ENCODE results near the gene C13orf46. TPM values are rescaled to one million over a fixed set of nuclear protein-coding genes. Genes with fewer than 3 reads are reported as not detected.

C13orf46 gene
- total RNA-seq, 1 experiment from 2014 or later, result 0.33 TPM

GRCh38 chr13:113939129-113939943, 34.5 kb downstream of the C13orf46 start:
- peaks cover 25% of the 10 kb centered on the region for H3K27me3 Mint-ChIP-seq (ENCODE audit: unreplicated experiment)
- intact Hi-C loops (cut with micrococcal nuclease; ENCODE audit: unreplicated experiment), result no loop called here
- CTCF ChIA-PET, result no interaction called here
- BruUV-seq (replicated peaks), result no TSS peak
- no peak overlapping the region for H3K4me3 Mint-ChIP-seq (ENCODE audit: low read depth, unreplicated experiment)
- no peak for DNase-seq
- H3K9me3 Mint-ChIP-seq (ENCODE audit: low read depth, unreplicated experiment), result no peaks in the 10 kb centered on the region
- TF ChIP-seq CTCF (IDR thresholded peaks at IDR 0.05; ENCODE audit: unreplicated experiment), result no peak
- H3K27ac Mint-ChIP-seq (ENCODE audit: unreplicated experiment), result no peak overlapping the region
- H3K36me3 Mint-ChIP-seq (ENCODE audit: insufficient read depth, unreplicated experiment), result no peaks in the 10 kb centered on the region
- H3K4me1 Mint-ChIP-seq (ENCODE audit: low read depth, unreplicated experiment), result no peaks in the 10 kb centered on the region

GRCh38 chr13:113938716-113939115, 35.2 kb downstream of the C13orf46 start:
- CTCF ChIA-PET, result no interaction called here
- Mint-ChIP-seq H3K36me3 (ENCODE audit: insufficient read depth, unreplicated experiment) (no peaks in the 10 kb centered on the region), H3K27me3 (ENCODE audit: unreplicated experiment) (peaks cover 25% of the 10 kb centered on the region), H3K4me1 (ENCODE audit: low read depth, unreplicated experiment) (no peaks in the 10 kb centered on the region), H3K9me3 (ENCODE audit: low read depth, unreplicated experiment) (no peaks in the 10 kb centered on the region), H3K27ac (ENCODE audit: unreplicated experiment) (no peak overlapping the region), H3K4me3 (ENCODE audit: low read depth, unreplicated experiment) (no peak overlapping the region)
- BruUV-seq (replicated peaks), result no TSS peak
- intact Hi-C loops (cut with micrococcal nuclease; ENCODE audit: unreplicated experiment), result no loop called here
- no peak for TF ChIP-seq CTCF (IDR thresholded peaks at IDR 0.05; ENCODE audit: unreplicated experiment)
- no peak for DNase-seq

- no peaks in the 10 kb centered on the region for H3K9me3 Mint-ChIP-seq (ENCODE audit: low read depth, unreplicated experiment)
- no peak overlapping the region for H3K4me3 Mint-ChIP-seq (ENCODE audit: low read depth, unreplicated experiment)
- peaks cover 25% of the 10 kb centered on the region for H3K27me3 Mint-ChIP-seq (ENCODE audit: unreplicated experiment)
- no peak overlapping the region for H3K27ac Mint-ChIP-seq (ENCODE audit: unreplicated experiment)
- DNase-seq, result no peak
- no peaks in the 10 kb centered on the region for H3K4me1 Mint-ChIP-seq (ENCODE audit: low read depth, unreplicated experiment)
- TF ChIP-seq CTCF (IDR thresholded peaks at IDR 0.05; ENCODE audit: unreplicated experiment), result no peak
- intact Hi-C loops (cut with micrococcal nuclease; ENCODE audit: unreplicated experiment), result no loop called here
- CTCF ChIA-PET, result no interaction called here
- BruUV-seq (replicated peaks), result no TSS peak
- H3K36me3 Mint-ChIP-seq (ENCODE audit: insufficient read depth, unreplicated experiment), result no peaks in the 10 kb centered on the region
These were observed 35.6 kb downstream of the C13orf46 start for GRCh38 chr13:113938246-113938645.

- no peaks in the 10 kb centered on the region for H3K4me1 Mint-ChIP-seq (ENCODE audit: low read depth, unreplicated experiment)
- BruUV-seq (replicated peaks), result no TSS peak
- no peak for DNase-seq
- CTCF ChIA-PET, result no interaction called here
- H3K4me3 Mint-ChIP-seq (ENCODE audit: low read depth, unreplicated experiment), result no peak overlapping the region
- TF ChIP-seq CTCF (IDR thresholded peaks at IDR 0.05; ENCODE audit: unreplicated experiment), result no peak
- no peak overlapping the region for H3K27ac Mint-ChIP-seq (ENCODE audit: unreplicated experiment)
- no peaks in the 10 kb centered on the region for H3K9me3 Mint-ChIP-seq (ENCODE audit: low read depth, unreplicated experiment)
- peaks cover 25% of the 10 kb centered on the region for H3K27me3 Mint-ChIP-seq (ENCODE audit: unreplicated experiment)
- H3K36me3 Mint-ChIP-seq (ENCODE audit: insufficient read depth, unreplicated experiment), result no peaks in the 10 kb centered on the region
- intact Hi-C loops (cut with micrococcal nuclease; ENCODE audit: unreplicated experiment), result no loop called here
These were observed 36.2 kb downstream of the C13orf46 start for GRCh38 chr13:113937527-113938180.
